ENCODE results near the gene ZPLD1.

The ZPLD1 gene

DNA sequence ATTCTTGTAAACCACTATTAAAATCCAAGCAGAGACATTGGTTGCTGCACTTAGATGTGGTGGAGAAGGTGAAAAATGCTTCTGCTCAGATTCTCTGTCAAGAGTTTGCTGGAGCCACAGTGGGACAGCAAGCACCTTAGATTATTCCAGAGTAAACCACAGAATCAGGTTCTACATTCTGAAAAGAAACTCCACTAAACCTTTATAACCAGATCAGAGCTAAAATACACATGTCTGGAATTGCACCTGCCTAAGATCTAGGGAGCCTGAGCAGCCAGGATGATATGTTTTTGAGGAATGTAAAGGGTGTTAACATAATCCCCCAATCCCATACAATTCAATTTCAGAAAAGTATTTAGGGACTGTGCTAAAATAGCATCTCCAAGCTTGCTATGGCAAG lies at the start of gene ZPLD1:
ZPLD1 (plus strand) TSS at position 301 of the 400 bp plus-strand sequence. CDS start 3,473 bp downstream, outside the sequence.
- no peak for DNase-seq

DNA sequence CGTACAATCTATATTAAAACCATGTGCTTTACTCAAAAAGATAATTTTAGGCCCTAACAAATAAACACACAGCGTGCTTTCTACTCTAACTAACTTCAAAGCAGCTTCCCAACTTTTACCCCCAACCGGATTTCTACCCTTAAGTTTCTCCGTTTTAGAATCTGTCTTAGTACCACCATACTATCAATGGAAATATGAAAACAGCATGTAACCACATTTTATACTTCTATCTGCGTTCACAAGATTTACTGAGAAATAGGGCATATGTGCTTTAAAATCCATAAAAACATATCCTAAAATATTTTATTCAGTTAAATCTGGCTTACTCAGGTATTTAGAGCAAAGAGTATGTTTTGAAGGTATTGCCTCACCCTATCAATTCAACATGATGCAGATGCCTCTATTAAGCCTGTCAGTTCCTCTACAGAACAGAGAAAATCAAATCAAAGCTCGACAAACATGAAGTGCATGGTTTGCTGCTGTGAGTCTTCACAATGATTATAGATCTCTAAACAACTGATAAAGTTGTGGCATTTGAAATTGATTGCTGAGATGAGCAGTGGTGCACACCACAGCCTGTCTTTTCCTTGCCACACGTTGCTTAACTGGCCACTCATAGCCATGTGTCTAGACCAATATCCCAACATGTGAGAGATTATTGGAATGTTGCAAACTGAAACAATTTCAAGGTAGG lies 44.5 kb upstream of the ZPLD1 start:
- DNase-seq, result no peak

DNA sequence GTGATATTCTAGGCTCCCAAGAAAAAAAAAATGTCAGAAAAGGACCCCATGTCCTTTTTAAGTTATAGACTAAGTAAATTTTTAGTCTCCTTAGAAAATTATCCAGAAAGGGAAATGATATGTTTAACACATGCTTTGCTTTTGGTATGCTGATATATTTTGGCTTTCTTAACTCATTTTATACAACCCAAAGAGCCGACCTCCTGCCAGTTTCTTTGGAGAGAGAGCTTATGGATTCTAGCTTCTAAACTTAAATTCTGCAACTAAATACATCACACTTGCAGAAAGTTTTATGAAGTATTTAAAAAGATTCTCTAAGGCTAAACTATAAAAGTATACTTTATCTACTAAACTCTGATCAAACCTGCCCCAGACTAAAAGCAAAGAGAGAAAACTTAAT lies 43.9 kb upstream of the ZPLD1 start:
- no peak for DNase-seq

DNA sequence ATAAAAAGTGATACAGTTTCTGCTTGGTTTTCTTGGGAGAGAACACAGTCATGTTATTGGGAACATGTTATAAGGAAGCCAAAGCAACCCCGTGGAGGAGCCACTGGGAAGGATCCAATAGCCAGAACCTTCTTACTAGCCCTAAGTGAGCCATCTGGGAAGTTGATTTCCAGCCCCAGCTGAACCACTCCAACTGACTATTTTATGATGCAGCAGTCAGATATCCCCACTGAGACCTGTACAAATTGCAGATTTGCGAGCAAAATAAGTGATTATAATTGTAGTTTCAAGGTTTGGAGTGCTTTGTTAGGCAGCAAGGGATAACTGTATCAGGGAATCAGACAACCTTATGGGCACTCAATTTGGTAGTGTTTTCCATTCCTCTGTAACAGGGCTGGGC lies 43.3 kb upstream of the ZPLD1 start:
- no peak for DNase-seq

DNA sequence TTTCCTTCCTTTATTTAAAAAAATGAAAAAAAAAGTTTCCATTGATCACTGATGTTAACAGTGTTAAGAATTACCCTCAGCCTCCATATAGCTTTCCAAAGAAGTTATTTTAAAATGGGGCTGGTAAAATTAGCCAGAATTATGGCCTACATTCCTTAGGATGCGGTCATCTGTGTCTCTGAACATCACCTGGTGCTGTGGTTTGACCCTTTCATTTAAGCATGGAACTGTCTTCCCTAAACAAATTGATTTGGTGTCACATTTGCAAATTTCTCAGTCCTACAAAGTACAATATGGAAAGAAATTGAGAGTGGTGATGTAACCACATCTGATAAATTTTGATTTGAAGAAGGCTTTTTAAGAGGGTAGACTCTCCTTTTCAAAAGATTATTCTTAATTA lies 40.3 kb upstream of the ZPLD1 start:
- DNase-seq, result no peak

DNA sequence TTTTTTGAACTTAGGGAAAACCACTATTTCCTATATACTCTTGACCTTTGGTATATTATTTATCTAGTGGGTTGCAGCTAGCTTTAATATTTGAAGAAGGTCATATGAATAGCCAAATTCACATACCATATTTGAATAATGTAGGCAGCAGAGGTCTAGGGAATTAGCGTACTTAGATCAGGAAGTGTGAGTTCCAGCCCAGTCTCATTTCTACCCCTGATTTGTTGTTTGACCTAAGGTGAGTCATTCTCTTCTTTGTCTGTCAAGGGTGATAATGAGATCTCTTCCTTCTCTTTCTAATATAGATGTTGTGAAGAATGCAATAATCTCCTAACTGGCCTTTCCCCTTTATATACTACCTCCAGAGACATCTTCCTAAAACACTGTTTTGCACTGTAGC lies 36.6 kb upstream of the ZPLD1 start:
- DNase-seq, result no peak

DNA sequence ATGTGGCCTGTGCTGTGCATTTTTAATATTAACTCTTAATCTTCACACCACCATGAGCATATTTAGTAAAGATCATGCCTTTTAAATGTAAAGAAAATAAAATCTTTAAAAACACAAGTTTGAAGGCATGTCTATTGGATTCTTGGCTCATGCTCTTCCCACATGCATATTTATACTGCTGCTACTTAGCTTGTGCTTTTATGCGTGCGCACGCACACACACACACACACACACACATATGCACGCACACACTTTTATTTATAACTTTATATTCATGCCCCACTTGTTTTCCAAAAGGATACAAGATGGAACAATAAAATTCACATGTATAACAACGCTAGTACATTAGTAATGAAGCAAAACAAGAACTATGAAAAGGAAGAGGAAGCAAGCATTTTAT lies 36.1 kb upstream of the ZPLD1 start:
- no peak for DNase-seq

DNA sequence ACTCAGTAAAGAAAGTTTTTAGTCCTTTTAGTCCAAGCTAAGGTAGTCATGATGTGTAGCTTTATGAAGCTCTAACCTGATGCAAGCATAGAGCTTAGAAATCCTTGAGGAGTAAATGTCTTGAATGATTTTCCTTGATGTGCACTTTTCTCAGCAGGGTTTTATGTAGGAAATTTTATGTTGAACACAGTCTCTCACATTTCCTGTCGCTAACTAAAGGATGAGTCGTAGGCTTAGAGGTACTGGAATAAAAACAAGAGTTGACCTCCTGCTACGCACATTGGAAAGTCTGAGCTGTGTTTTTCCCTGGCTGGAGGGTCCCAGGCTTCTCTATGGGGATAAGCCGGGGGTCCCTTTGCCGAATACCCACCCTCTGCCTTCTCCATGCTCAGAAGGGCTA lies 34.7 kb upstream of the ZPLD1 start:
- DNase-seq, result no peak

DNA sequence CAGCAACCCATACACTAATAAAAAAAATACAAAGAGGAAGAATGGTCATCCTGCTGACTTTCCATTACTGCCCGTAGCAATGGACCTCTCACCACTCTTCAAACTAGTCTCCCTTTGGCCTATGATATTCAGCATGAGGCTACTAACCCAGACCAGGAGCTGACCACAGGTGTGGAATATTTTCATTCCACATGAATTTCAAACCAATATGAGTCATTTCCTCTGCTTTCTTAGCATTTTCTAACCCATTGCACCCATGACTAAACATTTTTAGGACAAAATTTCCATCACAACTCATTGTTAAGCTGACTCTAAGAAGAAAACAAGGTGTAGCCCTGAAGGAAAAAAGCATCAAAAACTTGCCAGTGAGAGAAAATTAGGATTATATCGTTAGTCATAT lies 34.0 kb upstream of the ZPLD1 start:
- DNase-seq, result no peak

DNA sequence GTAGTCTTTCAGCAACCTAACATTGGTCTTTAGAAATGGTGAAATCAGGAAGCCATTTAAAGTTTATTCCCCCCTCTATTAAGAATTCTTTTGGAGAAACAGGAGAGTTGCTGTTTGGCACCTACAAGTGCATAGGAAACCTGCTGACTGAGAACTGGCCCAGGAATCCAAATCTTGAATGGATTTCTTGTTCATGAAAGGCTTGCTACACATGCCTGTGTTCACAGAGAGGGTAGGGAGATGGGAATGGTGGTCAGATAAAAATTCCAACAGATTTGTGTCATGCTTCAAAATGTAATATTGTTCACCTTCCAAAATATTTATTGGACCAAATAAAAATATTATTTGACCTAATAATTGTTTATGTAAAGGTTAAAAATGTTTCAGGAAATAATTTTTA lies 24.2 kb upstream of the ZPLD1 start:
- no peak for DNase-seq

DNA sequence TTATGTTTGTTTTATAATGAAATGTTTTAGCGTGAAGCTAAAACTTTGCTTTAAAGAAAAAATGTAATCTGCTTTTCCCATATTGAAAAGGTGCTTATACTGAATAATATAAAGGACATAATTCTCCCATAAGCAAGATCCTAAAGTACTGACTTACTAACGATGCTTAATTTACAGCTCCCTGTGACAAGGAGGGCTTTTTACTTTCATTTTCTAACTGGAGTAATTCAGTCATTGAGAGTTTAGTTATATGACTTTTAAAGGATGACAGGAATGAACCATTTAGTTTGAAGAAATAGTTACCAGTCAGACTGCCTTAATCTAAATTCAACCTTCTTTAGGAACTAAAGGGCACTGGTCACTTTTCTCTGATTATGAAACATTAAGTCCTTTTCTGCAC lies 19.3 kb upstream of the ZPLD1 start:
- DNase-seq, result no peak

DNA sequence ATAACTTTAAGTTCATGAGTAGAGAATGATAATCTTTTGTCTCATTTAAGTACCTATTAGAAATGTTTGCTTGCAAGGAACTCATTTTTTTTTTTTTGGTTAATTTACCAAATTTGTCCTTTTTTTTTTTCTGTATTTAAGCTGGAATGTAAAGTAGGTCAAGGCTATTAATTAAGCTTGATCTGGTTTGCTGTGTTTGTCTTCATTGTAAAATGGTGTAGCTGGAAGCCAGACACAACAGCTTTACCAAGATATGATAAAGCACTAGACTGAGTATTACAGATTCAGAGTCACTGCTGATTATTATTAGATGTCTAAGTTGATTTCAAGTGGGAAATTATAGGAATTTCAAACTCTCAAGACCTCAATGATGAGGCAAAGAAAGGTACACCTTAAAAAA lies 15.0 kb upstream of the ZPLD1 start:
- DNase-seq, result no peak

DNA sequence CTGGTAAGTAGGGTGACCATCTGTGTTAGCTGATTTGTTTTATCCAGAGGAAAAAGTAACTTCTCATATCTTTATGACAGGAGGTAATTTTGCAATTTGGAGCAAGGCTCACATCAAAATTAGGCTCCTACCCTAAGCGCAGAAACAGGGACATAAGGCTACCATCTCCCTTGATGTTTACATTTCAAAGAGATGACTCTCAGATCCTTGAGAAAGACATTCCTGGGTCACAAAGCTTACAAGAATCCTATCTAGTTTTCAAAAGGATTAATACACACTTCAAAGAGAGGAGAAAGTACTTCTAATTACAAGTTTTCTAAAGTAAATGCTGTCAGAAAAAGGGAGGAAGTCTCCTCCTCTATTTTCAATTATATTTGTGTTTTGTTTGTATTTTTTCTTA lies 7.0 kb downstream of the ZPLD1 start:
- DNase-seq, result no peak

DNA sequence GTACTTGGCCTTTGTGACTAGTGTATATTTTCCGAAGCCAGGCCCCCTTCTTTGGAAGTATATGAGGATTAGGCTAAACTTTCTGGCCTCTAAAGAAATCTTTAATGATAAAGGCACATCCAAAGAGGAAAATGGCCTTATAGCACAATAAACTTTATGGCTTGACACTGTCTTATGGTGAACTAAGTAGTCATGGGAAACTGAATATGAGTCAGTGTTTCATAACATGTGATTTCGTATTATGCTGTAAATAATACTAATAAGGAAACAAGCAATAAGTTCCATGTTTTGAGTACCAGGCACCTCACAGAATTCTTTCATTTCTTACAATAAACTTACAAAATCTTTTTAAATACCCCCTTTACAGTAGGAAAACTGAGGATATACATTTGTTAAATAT lies 8.2 kb downstream of the ZPLD1 start:
- no peak for DNase-seq

DNA sequence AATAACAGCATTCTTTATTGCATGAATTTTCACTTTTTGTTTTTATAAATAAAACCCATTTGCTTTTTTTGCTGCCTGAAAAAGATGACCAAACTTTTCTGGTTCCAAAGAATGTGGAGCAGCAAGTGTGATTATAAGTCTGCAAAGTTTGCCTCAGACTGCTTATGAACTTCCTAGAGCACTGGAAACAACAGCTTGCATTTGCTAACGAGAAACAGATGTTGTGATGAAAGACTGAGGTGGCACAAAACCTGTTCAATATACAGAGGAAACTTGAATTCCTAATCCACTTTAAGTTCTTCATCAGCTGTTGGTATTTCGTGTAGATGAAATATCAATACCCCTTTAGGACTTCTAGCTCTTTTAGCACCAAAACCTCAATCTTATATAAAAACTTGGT lies 9.3 kb downstream of the ZPLD1 start:
- no peak for DNase-seq

DNA sequence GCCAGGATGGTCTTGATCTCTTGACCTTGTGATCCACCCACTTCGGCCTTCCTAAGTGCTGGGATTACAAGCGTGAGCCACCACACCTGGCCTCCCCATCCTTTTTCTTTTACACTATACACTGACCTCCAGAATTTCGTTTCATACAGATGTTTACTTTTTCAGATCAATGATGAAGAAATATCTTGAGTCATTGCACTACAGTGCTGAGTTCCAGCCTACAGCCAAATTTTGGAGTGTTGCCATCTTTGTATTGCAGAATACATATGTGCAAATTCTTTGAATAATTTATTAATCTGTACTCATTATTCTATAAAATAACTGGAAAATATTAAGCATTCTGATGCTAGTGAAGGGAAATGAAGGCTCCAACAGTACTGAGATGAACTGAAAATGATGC lies 12.5 kb downstream of the ZPLD1 start:
- no peak for DNase-seq

DNA sequence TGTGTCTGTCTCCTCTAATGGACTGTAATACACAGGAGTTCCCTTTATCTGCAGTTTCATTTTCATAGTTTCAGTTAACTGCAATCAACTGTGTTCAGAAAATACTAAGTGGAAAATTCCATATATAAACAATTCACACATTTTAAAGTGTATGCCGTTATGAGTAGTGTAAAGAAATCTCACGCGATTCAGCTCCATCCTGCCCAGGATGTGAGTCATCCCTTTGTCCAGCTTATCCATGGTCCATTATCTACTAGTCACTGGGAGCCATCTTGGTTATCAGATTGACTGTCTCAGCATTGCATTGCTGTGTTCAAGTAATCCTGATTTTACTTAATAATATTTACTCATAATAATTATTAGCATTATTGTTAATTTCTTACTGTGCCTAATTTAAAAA lies 14.5 kb downstream of the ZPLD1 start:
- DNase-seq, result no peak

DNA sequence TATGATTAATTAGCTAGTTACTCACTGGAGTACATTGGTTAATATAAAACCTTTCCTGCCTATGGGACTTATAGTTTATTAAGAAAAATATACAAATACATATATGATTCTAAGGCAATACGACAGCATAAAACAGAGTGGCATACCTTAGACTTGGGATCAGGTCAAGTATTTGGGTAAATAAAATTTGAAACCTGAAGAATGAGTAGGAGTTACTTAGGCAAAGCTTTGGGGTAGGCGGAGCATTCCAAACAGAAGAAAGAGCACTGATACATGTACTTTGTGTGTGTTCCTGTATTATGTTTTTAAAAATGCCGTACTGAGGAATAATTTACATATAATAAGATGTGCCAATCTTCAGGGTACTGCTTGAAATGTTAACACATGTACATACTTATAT lies 15.1 kb downstream of the ZPLD1 start:
- DNase-seq, result no peak

DNA sequence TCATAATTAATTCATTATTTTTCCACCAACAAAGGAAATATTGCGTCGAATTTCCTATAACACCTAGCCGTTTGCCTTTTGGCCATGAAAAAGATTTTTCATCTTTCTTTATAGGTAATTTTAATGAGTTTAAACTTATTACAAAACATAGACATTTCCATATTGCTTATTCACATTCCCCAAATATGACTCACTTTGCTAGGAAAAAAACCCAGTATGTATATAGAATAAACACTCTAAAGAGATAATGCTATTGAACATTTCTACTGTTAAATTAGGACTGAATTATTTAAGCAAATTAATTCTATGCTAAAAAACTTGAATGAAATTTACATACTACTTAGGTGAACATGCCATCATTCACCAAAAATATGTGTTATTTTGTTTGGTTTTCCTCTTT lies 16.2 kb downstream of the ZPLD1 start:
- no peak for DNase-seq

DNA sequence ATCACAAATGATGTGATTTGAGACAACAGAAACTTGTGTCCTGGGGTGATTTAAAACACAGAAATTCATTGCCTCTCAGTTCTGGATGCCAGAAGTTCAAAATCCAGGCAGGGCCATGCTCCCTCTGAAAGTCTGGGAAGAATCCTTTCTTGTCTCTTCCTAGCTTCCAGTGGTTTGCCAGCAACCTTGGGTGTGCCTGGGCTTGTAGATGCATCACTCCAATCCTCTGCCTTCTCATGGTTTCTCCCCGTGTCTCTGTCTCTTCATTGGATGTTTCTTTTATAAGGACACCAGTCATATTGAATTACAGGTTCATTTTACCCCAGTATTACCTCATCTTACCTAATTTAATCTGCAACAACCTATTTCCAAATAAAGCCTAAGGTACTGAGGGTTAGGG lies 16.7 kb downstream of the ZPLD1 start:
- no peak for DNase-seq

DNA sequence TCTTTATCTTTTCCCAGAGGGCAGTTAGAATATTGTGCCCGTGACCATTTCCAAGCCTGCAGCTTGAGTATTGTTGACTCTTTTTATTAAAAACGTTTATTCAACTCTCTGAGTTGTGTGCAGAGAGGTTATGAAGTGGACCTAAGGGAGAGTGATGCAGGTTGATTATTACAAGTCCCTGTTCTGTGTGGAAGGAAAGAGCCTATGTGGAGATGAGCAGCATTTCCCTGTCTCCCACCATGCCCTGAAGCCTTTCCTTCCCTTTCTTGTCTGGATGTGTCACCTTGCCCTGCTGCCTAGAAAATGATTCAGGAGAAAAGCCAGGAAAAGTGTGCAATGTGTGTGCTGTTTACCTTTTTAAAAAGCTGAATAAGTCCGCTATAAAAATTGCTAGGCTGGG lies 19.4 kb downstream of the ZPLD1 start:
- no peak for DNase-seq

DNA sequence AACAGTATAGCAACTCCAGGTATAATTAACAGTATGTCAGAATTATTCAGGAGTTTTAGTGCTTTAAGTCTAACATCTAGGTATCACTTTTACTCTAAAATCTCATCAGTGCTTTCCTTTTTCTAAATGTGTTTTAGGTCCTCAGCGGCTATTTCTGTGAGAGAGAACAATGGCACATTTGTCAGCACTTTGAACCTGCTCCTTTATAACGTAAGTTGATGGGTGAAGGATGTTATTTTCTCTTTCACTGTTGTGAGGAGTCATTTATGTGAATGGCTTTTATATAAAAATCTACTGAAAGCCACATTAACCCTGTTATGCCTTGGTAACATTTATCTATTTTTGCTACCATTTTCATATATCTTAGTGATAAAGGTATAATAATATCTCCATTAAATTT lies 22.8 kb downstream of the ZPLD1 start:
- no peak for DNase-seq

DNA sequence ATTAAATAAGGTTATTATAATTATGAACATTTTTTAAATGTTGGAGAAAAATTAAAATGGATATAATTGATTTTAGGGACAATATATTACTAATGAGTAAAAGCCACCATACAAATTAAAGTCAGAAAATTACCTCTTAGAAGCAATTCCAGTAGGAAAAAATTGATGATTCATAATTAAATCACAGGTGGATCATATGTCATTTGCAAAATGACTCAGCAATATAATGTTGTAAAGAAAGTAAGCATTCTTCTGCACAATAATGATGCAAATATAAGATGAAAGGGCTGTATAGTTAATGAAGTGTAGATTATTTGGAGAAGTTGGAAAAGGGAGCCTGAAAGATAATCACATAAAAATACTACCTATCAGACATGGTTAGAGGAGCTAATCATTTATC lies 25.8 kb downstream of the ZPLD1 start:
- no peak for DNase-seq

DNA sequence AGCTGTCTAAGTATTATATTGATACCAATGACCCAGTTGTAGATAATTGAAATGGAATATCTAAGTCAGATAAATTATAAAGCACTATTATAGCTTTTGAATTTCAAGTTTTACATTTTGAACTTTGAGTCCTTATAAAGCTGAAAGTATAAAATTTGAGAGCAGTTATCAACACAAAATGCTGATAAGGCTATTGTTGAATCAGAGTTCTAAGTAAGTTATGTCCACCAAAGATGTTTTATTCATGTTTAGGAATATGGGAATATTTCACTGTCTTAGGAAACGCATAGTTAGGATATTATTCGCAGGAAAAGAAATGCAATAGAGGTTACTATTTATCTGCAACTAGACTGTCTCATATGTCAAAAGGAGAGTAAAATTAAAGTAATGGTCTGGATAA lies 29.4 kb downstream of the ZPLD1 start:
- DNase-seq, result no peak

DNA sequence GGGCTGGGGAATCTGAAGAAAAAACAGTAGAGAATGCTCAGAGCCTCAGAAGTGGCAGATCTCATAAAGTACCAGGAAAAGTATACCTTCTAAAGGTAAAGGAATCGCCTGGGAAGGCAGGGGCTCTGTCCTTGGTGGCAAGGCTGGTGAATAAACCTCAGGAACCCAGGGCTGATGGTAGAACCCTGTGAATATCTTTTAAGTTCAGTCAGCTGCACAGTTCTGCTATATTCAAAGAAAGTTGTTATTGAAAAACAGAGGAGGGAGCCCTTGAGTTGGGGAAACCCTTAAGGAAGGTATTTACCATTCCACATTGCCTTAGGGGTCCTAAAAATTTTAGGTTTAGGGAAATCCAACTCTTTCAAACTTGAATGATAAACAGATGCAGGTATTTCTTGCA lies 31.2 kb downstream of the ZPLD1 start:
- no peak for DNase-seq

DNA sequence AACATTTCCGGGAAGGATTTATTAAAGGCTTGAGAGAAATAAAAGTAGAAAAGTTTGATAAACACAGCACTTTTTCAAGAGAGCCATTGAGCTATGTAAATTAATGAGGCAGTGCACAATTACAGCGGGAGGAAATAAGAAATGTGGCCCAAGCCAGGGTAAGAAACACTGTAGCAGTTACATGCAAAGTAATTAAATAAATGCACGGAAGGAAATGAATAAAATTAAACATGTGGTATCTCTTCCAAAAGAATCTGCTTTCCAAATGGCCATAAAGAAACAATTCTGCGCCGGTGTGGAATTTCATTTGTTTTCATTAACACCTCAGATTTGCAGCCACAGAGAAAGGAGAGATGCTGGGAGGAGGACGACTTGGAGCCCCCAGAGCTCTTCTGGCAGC lies 35.3 kb downstream of the ZPLD1 start:
- no peak for DNase-seq

Data from NCI-H2081 treated with DMSO at 0.1 percent for 48 hours (cell line).